ENCODE results near the gene KRTAP2-3.
"Not testable (repeated sequence)": the region's sequence is repeated elsewhere in the genome, so short reads cannot be mapped to it uniquely, and the experiment has no call there.

The KRTAP2-3 gene

GRCh38 chr17:41054025-41054424 lies 5.9 kb downstream of the KRTAP2-3 start:
- DNase-seq (ENCODE audit: low read depth) = no peak
- no peak overlapping the region for H3K4me3 ChIP-seq (ENCODE audit: low read depth, low read length)
- TF ChIP-seq MYC (IDR thresholded peaks at IDR 0.05; ENCODE audit: low read depth, low read length) = no peak
- TF ChIP-seq CTCF (IDR thresholded peaks at IDR 0.05; ENCODE audit: low read depth, low read length) = no peak
- no peak for TF ChIP-seq MAX (IDR thresholded peaks at IDR 0.05; ENCODE audit: low read depth, low read length)
- no peak for TF ChIP-seq POLR2A (IDR thresholded peaks at IDR 0.05; ENCODE audit: extremely low read depth, insufficient read length)

- TF ChIP-seq POLR2A (IDR thresholded peaks at IDR 0.05; ENCODE audit: extremely low read depth, insufficient read length) = no peak
- TF ChIP-seq CTCF (IDR thresholded peaks at IDR 0.05; ENCODE audit: low read depth, low read length) = no peak
- TF ChIP-seq MYC (IDR thresholded peaks at IDR 0.05; ENCODE audit: low read depth, low read length) = no peak
- no peak for TF ChIP-seq MAX (IDR thresholded peaks at IDR 0.05; ENCODE audit: low read depth, low read length)
- DNase-seq (ENCODE audit: low read depth) = no peak
- H3K4me3 ChIP-seq (ENCODE audit: low read depth, low read length) = no peak overlapping the region
Measured at GRCh38 chr17:41052566-41052965, 7.3 kb downstream of the KRTAP2-3 start.

GRCh38 chr17:41049110-41049509 lies 10.8 kb downstream of the KRTAP2-3 start:
- DNase-seq (ENCODE audit: low read depth) = no peak
- no peak for TF ChIP-seq MAX (IDR thresholded peaks at IDR 0.05; ENCODE audit: low read depth, low read length)
- TF ChIP-seq MYC (IDR thresholded peaks at IDR 0.05; ENCODE audit: low read depth, low read length) = no peak
- no peak for TF ChIP-seq POLR2A (IDR thresholded peaks at IDR 0.05; ENCODE audit: extremely low read depth, insufficient read length)
- TF ChIP-seq CTCF (IDR thresholded peaks at IDR 0.05; ENCODE audit: low read depth, low read length) = no peak
- H3K4me3 ChIP-seq (ENCODE audit: low read depth, low read length) = no peak overlapping the region

- TF ChIP-seq POLR2A (IDR thresholded peaks at IDR 0.05; ENCODE audit: extremely low read depth, insufficient read length) (no peak), MAX (IDR thresholded peaks at IDR 0.05; ENCODE audit: low read depth, low read length) (no peak), CTCF (IDR thresholded peaks at IDR 0.05; ENCODE audit: low read depth, low read length) (no peak), MYC (IDR thresholded peaks at IDR 0.05; ENCODE audit: low read depth, low read length) (no peak)
- no peak for DNase-seq (ENCODE audit: low read depth)
- H3K4me3 ChIP-seq (ENCODE audit: low read depth, low read length) = no peak overlapping the region
Measured at GRCh38 chr17:41048441-41048840, 11.5 kb downstream of the KRTAP2-3 start.

GRCh38 chr17:41046735-41047465 lies 13.0 kb downstream of the KRTAP2-3 start, which contains the start of gene KRTAP2-1:
Gene KRTAP2-1 (minus strand): TSS chr17:41047316. CDS start chr17:41047267, 49 bp downstream.
- not testable (repeated sequence) for H3K4me3 ChIP-seq (ENCODE audit: low read depth, low read length); DNase-seq (ENCODE audit: low read depth)

- no peak overlapping the region for H3K4me3 ChIP-seq (ENCODE audit: low read depth, low read length)
- no peak for DNase-seq (ENCODE audit: low read depth)
- TF ChIP-seq MYC (IDR thresholded peaks at IDR 0.05; ENCODE audit: low read depth, low read length) (no peak), CTCF (IDR thresholded peaks at IDR 0.05; ENCODE audit: low read depth, low read length) (no peak), MAX (IDR thresholded peaks at IDR 0.05; ENCODE audit: low read depth, low read length) (no peak), POLR2A (IDR thresholded peaks at IDR 0.05; ENCODE audit: extremely low read depth, insufficient read length) (no peak)
Measured at GRCh38 chr17:41042953-41043352, 17.0 kb downstream of the KRTAP2-3 start.

GRCh38 chr17:41040783-41041571 lies 18.9 kb downstream of the KRTAP2-3 start, which contains the start of gene KRTAP1-1:
Gene KRTAP1-1 (minus strand): TSS chr17:41041450. CDS start chr17:41041397, 53 bp downstream.
- not testable (repeated sequence) for H3K4me3 ChIP-seq (ENCODE audit: low read depth, low read length); DNase-seq (ENCODE audit: low read depth)
